CD4-positive, CD25-positive, alpha-beta regulatory T cell (primary cell): ENCODE measurements around the gene KCNIP4. TPM values are rescaled to one million over a fixed set of nuclear protein-coding genes. Genes with fewer than 3 reads are reported as not detected.

Experiments used
- ATAC-seq, 2 donors: fragments of 150-1000 bp; cut with Tn5 transposase; one replicate each; pipeline ENCODE4 v1.10.0; 2021; ENCODE audit warnings: low read depth in 2 of 2, moderate number of reproducible peaks in 2 of 2, moderate library complexity in 1 of 2
- DNase-seq, 3 donors: peaks; one replicate each; pipeline versions ENCODE4 v3.0.0 to v3.0.0-alpha.2; 2012 to 2022; ENCODE audit warnings: mixed read lengths in 1 of 3
- H3K27ac ChIP-seq: one replicate; pipeline ENCODE4 v1.7.0; 2013; ENCODE audit warnings: mild to moderate bottlenecking, low read length; ENCODE audit not compliant: insufficient read depth, poor library complexity, severe bottlenecking
- H3K27me3 ChIP-seq: one replicate; pipeline ENCODE4 v1.7.0; 2013; ENCODE audit warnings: low read length; ENCODE audit not compliant: control insufficient read depth, insufficient read depth
- H3K36me3 ChIP-seq: one replicate; pipeline ENCODE4 v1.7.0; 2013; ENCODE audit warnings: mild to moderate bottlenecking, low read length, moderate library complexity; ENCODE audit not compliant: control insufficient read depth, insufficient read depth
- H3K4me1 ChIP-seq: 2 replicates; pipeline ENCODE4 v1.7.0; 2013; ENCODE audit warnings: mild to moderate bottlenecking, low read length; ENCODE audit not compliant: insufficient read depth, control insufficient read depth, poor library complexity, severe bottlenecking
- H3K4me3 ChIP-seq: one replicate; pipeline ENCODE4 v1.7.0; 2013; ENCODE audit warnings: low read depth, mild to moderate bottlenecking, low read length, moderate library complexity
- H3K9me3 ChIP-seq, 2 experiments: 1 replicate in 1 of 2; 2 replicates in 1 of 2; pipeline ENCODE4 v1.7.0; 2013; ENCODE audit warnings: low read length in 2 of 2, mild to moderate bottlenecking in 1 of 2, moderate library complexity in 1 of 2; ENCODE audit not compliant: control insufficient read depth in 2 of 2
- H3K27ac Mint-ChIP-seq, 3 donors: one replicate each; pipeline ENCODE4 v1.8.0; 2020 to 2022; ENCODE audit warnings: mild to moderate bottlenecking in 3 of 3, mixed read lengths in 3 of 3, moderate library complexity in 2 of 3
- H3K27me3 Mint-ChIP-seq: one replicate; pipeline ENCODE4 v1.8.0; 2022; ENCODE audit warnings: mild to moderate bottlenecking, mixed read lengths
- H3K36me3 Mint-ChIP-seq: one replicate; pipeline ENCODE4 v1.8.0; 2020; ENCODE audit warnings: mixed read lengths
- H3K4me1 Mint-ChIP-seq, 4 donors: one replicate each; pipeline ENCODE4 v1.8.0; 2020 to 2022; ENCODE audit warnings: mixed read lengths in 4 of 4, mild to moderate bottlenecking in 1 of 4
- H3K4me3 Mint-ChIP-seq, 4 donors: one replicate each; pipeline ENCODE4 v1.8.0; 2020 to 2022; ENCODE audit warnings: mild to moderate bottlenecking in 4 of 4, mixed read lengths in 4 of 4, moderate library complexity in 3 of 4
- H3K9me3 Mint-ChIP-seq, 7 donors: one replicate each; pipeline ENCODE4 v1.8.0; 2020 to 2022; ENCODE audit warnings: mixed read lengths in 7 of 7, mild to moderate bottlenecking in 3 of 7, moderate library complexity in 2 of 7
- polyA plus RNA-seq, 4 donors: library from polyadenylated mRNA; unstranded; fragments of 300-500 nt; fragmentation: Illumina TruSeq; gene quantifications; one replicate each; pipeline ENCODE4 v1.2.3, GENCODE V29; 2021
- total RNA-seq: library from RNA; stranded (reverse); gene quantifications from one replicate; pipeline ENCODE4 v1.2.3, GENCODE V29; 2022

Gene KCNIP4
- total and polyA plus RNA-seq, 5 donors from 2014 or later: 0.09 to 0.24 TPM; not detected in 3

GRCh38 chr4:21775703-21776102, 172.9 kb downstream of the KCNIP4 start:
- no peak overlapping the region for H3K27ac Mint-ChIP-seq
- peaks cover 0 to 11% (median 3%) of the 10 kb centered on the region in 7 donors for H3K9me3 Mint-ChIP-seq
- Histone ChIP-seq H3K27me3 (no peaks in the 10 kb centered on the region), H3K9me3 (no peaks in the 10 kb centered on the region), H3K36me3 (no peaks in the 10 kb centered on the region), H3K4me1 (no peaks in the 10 kb centered on the region), H3K4me3 (no peak overlapping the region), H3K27ac (no peak overlapping the region)
- H3K4me1 Mint-ChIP-seq: no peaks in the 10 kb centered on the region
- no peaks in the 10 kb centered on the region for H3K36me3 Mint-ChIP-seq
- no peaks in the 10 kb centered on the region for H3K27me3 Mint-ChIP-seq
- DNase-seq: no peak
- no peak for ATAC-seq
- H3K4me3 Mint-ChIP-seq: no peak overlapping the region

- no peak overlapping the region for H3K4me3 ChIP-seq
- no peak overlapping the region for H3K4me3 Mint-ChIP-seq
- no peaks in the 10 kb centered on the region for H3K36me3 Mint-ChIP-seq
- DNase-seq: no peak
- ATAC-seq: no peak
- no peaks in the 10 kb centered on the region for H3K4me1 Mint-ChIP-seq
- no peaks in the 10 kb centered on the region for H3K27me3 Mint-ChIP-seq
- H3K27ac Mint-ChIP-seq: peak overlapping the region in 1 of 3 donors; percentile 11
- H3K27ac ChIP-seq: no peak overlapping the region
- H3K4me1 ChIP-seq: no peaks in the 10 kb centered on the region
- peaks cover 0 to 7% (median 2%) of the 10 kb centered on the region in 7 donors for H3K9me3 Mint-ChIP-seq
- no peaks in the 10 kb centered on the region for H3K36me3 ChIP-seq
- no peaks in the 10 kb centered on the region for H3K27me3 ChIP-seq
- H3K9me3 ChIP-seq: no peaks in the 10 kb centered on the region
Observed at GRCh38 chr4:21769404-21770147, 179.0 kb downstream of the KCNIP4 start.

GRCh38 chr4:21768349-21769310, 179.9 kb downstream of the KCNIP4 start:
- H3K27me3 Mint-ChIP-seq: no peaks in the 10 kb centered on the region
- H3K4me3 Mint-ChIP-seq: no peak overlapping the region
- no peaks in the 10 kb centered on the region for H3K4me1 Mint-ChIP-seq
- no peaks in the 10 kb centered on the region for H3K27me3 ChIP-seq
- no peaks in the 10 kb centered on the region for H3K9me3 ChIP-seq
- peaks cover 0 to 3% (median 0%) of the 10 kb centered on the region in 7 donors for H3K9me3 Mint-ChIP-seq
- H3K4me1 ChIP-seq: no peaks in the 10 kb centered on the region
- H3K36me3 ChIP-seq: no peaks in the 10 kb centered on the region
- peak in 1 of 3 donors; percentile 30 for DNase-seq
- no peaks in the 10 kb centered on the region for H3K36me3 Mint-ChIP-seq
- H3K27ac Mint-ChIP-seq: no peak overlapping the region
- H3K27ac ChIP-seq: no peak overlapping the region
- no peak overlapping the region for H3K4me3 ChIP-seq
- ATAC-seq: no peak

- Mint-ChIP-seq H3K36me3 (no peaks in the 10 kb centered on the region), H3K9me3 (peaks cover 0 to 3% (median 0%) of the 10 kb centered on the region in 7 donors), H3K4me3 (no peak overlapping the region), H3K27me3 (no peaks in the 10 kb centered on the region), H3K4me1 (no peaks in the 10 kb centered on the region), H3K27ac (no peak overlapping the region)
- Histone ChIP-seq H3K27me3 (no peaks in the 10 kb centered on the region), H3K36me3 (no peaks in the 10 kb centered on the region), H3K4me3 (no peak overlapping the region), H3K9me3 (no peaks in the 10 kb centered on the region), H3K4me1 (no peaks in the 10 kb centered on the region), H3K27ac (no peak overlapping the region)
- DNase-seq: peak in 1 of 3 donors; percentile 30
- no peak for ATAC-seq
Observed at GRCh38 chr4:21765810-21766407, 182.7 kb downstream of the KCNIP4 start.

GRCh38 chr4:21763855-21764254, 184.7 kb downstream of the KCNIP4 start:
- no peaks in the 10 kb centered on the region for H3K27me3 ChIP-seq
- H3K9me3 ChIP-seq: no peaks in the 10 kb centered on the region
- H3K27ac ChIP-seq: no peak overlapping the region
- ATAC-seq: no peak
- H3K27me3 Mint-ChIP-seq: no peaks in the 10 kb centered on the region
- H3K9me3 Mint-ChIP-seq: peaks cover 0 to 3% (median 0%) of the 10 kb centered on the region in 7 donors
- H3K27ac Mint-ChIP-seq: no peak overlapping the region
- no peaks in the 10 kb centered on the region for H3K36me3 ChIP-seq
- H3K4me1 Mint-ChIP-seq: no peaks in the 10 kb centered on the region
- H3K36me3 Mint-ChIP-seq: no peaks in the 10 kb centered on the region
- no peak overlapping the region for H3K4me3 ChIP-seq
- no peaks in the 10 kb centered on the region for H3K4me1 ChIP-seq
- H3K4me3 Mint-ChIP-seq: no peak overlapping the region
- no peak for DNase-seq

- no peak for ATAC-seq
- no peaks in the 10 kb centered on the region for H3K4me1 Mint-ChIP-seq
- H3K27ac Mint-ChIP-seq: no peak overlapping the region
- H3K27me3 Mint-ChIP-seq: no peaks in the 10 kb centered on the region
- no peaks in the 10 kb centered on the region for H3K36me3 Mint-ChIP-seq
- no peaks in the 10 kb centered on the region for H3K27me3 ChIP-seq
- H3K27ac ChIP-seq: no peak overlapping the region
- H3K9me3 ChIP-seq: no peaks in the 10 kb centered on the region
- no peaks in the 10 kb centered on the region for H3K4me1 ChIP-seq
- DNase-seq: no peak
- peaks cover 0 to 8% (median 2%) of the 10 kb centered on the region in 7 donors for H3K9me3 Mint-ChIP-seq
- no peak overlapping the region for H3K4me3 ChIP-seq
- H3K36me3 ChIP-seq: no peaks in the 10 kb centered on the region
- H3K4me3 Mint-ChIP-seq: no peak overlapping the region
Observed at GRCh38 chr4:21757248-21757647, 191.3 kb downstream of the KCNIP4 start.

- Histone ChIP-seq H3K27ac (no peak overlapping the region), H3K4me1 (no peaks in the 10 kb centered on the region), H3K4me3 (no peak overlapping the region), H3K9me3 (no peaks in the 10 kb centered on the region), H3K36me3 (no peaks in the 10 kb centered on the region), H3K27me3 (no peaks in the 10 kb centered on the region)
- Mint-ChIP-seq H3K27me3 (no peaks in the 10 kb centered on the region), H3K4me3 (no peak overlapping the region), H3K36me3 (no peaks in the 10 kb centered on the region), H3K27ac (no peak overlapping the region), H3K9me3 (peaks cover 0 to 9% (median 4%) of the 10 kb centered on the region in 7 donors), H3K4me1 (no peaks in the 10 kb centered on the region)
- no peak for ATAC-seq
- no peak for DNase-seq
Observed at GRCh38 chr4:21753084-21753760, 195.3 kb downstream of the KCNIP4 start.
